ENCODE results near the gene COL15A1. TPM values are rescaled to one million over a fixed set of nuclear protein-coding genes. Genes with fewer than 3 reads are reported as not detected.

Gene COL15A1
- total RNA-seq, 1 experiment from 2014 or later, result 0.22 TPM

GRCh38 chr9:99044827-99045226 is 101.1 kb downstream of the COL15A1 start (continued):
- no peak for TF ChIP-seq PREB (CRISPR knock-in tag; IDR thresholded peaks at IDR 0.05; ENCODE audit: borderline replicate concordance)

GRCh38 chr9:99046068-99046467 is 102.4 kb downstream of the COL15A1 start:
- H3K4me3 Mint-ChIP-seq, result no peak overlapping the region
- no peak overlapping the region for H3K27ac Mint-ChIP-seq
- no peak for TF ChIP-seq NFATC4 (CRISPR knock-in tag; IDR thresholded peaks at IDR 0.05)
- no peak for TF ChIP-seq HMGXB4 (CRISPR knock-in tag; IDR thresholded peaks at IDR 0.05)
- DNase-seq (ENCODE audit: low spot score), result no peak
- ChIA-PET CTCF (no interaction called here), POLR2A (interaction anchor here (0.6 kb wide), 1 partner anchor 14 kb away, joined by 4 read pairs; no protein-coding TSS in a partner anchor)
- H3K27me3 Mint-ChIP-seq (ENCODE audit: low read depth), result 0 out of 2 replicates have a peak, but pooled peaks cover 3% of the 10 kb centered on the region
- H3K9me3 Mint-ChIP-seq, result peaks cover 23% of the 10 kb centered on the region
- ATAC-seq, result peak; percentile 64
- H3K36me3 Mint-ChIP-seq, result no peaks in the 10 kb centered on the region
- H3K4me1 Mint-ChIP-seq, result 0 out of 2 replicates have a peak, but pooled peaks cover 9% of the 10 kb centered on the region

GRCh38 chr9:99046542-99047071 is 102.9 kb downstream of the COL15A1 start:
- Mint-ChIP-seq H3K9me3 (peaks cover 23% of the 10 kb centered on the region), H3K27ac (no peak overlapping the region), H3K36me3 (no peaks in the 10 kb centered on the region), H3K4me3 (no peak overlapping the region), H3K4me1 (0 out of 2 replicates have a peak, but pooled peaks cover 9% of the 10 kb centered on the region), H3K27me3 (ENCODE audit: low read depth) (0 out of 2 replicates have a peak, but pooled peaks cover 3% of the 10 kb centered on the region)
- TF ChIP-seq TP53 (CRISPR knock-in tag; IDR thresholded peaks at IDR 0.05), result no peak
- TF ChIP-seq E2F4 (CRISPR knock-in tag; IDR thresholded peaks at IDR 0.05; ENCODE audit: borderline replicate concordance, low read depth), result no peak
- no peak for TF ChIP-seq ZNF425 (CRISPR knock-in tag; conservative IDR thresholded peaks at IDR 0.05)
- TF ChIP-seq NR1H2 (CRISPR knock-in tag; IDR thresholded peaks at IDR 0.05), result no peak
- no peak for TF ChIP-seq PRRX2 (CRISPR knock-in tag; IDR thresholded peaks at IDR 0.05)
- TF ChIP-seq CTCF (IDR thresholded peaks at IDR 0.05), result no peak
- TF ChIP-seq MXD4 (CRISPR knock-in tag; IDR thresholded peaks at IDR 0.05; ENCODE audit: borderline replicate concordance), result no peak
- no peak for TF ChIP-seq TEAD4 (CRISPR knock-in tag; IDR thresholded peaks at IDR 0.05)
- TF ChIP-seq ZNF263 (CRISPR knock-in tag; IDR thresholded peaks at IDR 0.05; ENCODE audit: low read depth), result no peak
- TF ChIP-seq HMGXB4 (CRISPR knock-in tag; IDR thresholded peaks at IDR 0.05), result no peak
- no peak for TF ChIP-seq E2F1 (CRISPR knock-in tag; IDR thresholded peaks at IDR 0.05)
- no peak for TF ChIP-seq TCF7 (CRISPR knock-in tag; IDR thresholded peaks at IDR 0.05; ENCODE audit: low read depth)
- no peak for TF ChIP-seq ZNF671 (CRISPR knock-in tag; IDR thresholded peaks at IDR 0.05)
- CTCF ChIA-PET, result no interaction called here
- DNase-seq (ENCODE audit: low spot score) (no peak), ATAC-seq (no peak)
- POLR2A ChIA-PET, result interaction anchor here (0.6 kb wide), 1 partner anchor 13 kb away, joined by 4 read pairs; no protein-coding TSS in a partner anchor

All from WTC11 (cell line).